Esophagus muscularis mucosa (tissue), 4 donors: ENCODE results near the gene SNAP29.

Source experiments
- CTCF ChIP-seq, 3 experiments: fragments of 200-600 bp in 2 of 3; fragments of 450-650 bp in 1 of 3; sonication (generic) in 2 of 3; IDR thresholded peaks; one replicate each; pipeline ENCODE4 v1.5.1; 2017 to 2019; ENCODE audit warnings: antibody characterized with exemption in 3 of 3, mild to moderate bottlenecking in 2 of 3, moderate library complexity in 1 of 3
- EP300 ChIP-seq: sonication (generic); formaldehyde crosslinking; IDR thresholded peaks from one replicate; pipeline ENCODE4 v1.6.1; 2017; ENCODE audit warnings: antibody characterized with exemption
- POLR2A ChIP-seq: fragments of 450-650 bp; IDR thresholded peaks from one replicate; pipeline ENCODE4 v1.6.1; 2017; ENCODE audit warnings: antibody characterized with exemption, moderate library complexity, mild to moderate bottlenecking, low read depth
- POLR2AphosphoS5 ChIP-seq, 2 donors: sonication (generic); formaldehyde crosslinking; IDR thresholded peaks; one replicate each; pipeline ENCODE4 v1.6.1; 2017; ENCODE audit warnings: antibody characterized with exemption in 2 of 2

- TF ChIP-seq EP300 (no peak), CTCF (IDR thresholded peaks at IDR 0.05) (no peak), POLR2A (no peak), POLR2AphosphoS5 (IDR thresholded peaks at IDR 0.05) (no peak)
Measured at GRCh38 chr22:20919718-20920117, 60.9 kb downstream of the SNAP29 start.
